CD14-positive monocyte (primary cell): ENCODE results near the gene IER5L. TPM values are rescaled to one million over a fixed set of nuclear protein-coding genes. Genes with fewer than 3 reads are reported as not detected.

Experiments
- DNase-seq, 3 donors: peaks; one replicate each; pipeline ENCODE4 v3.0.0-alpha.2; 2011 to 2022
- H2AFZ ChIP-seq: 2 replicates; pipeline ENCODE4 v1.6.0; 2012; ENCODE audit warnings: mild to moderate bottlenecking, low read depth, low read length, inconsistent platforms; ENCODE audit not compliant: insufficient read depth, poor library complexity, severe bottlenecking
- H3K27ac ChIP-seq, 2 donors: 1 replicate in 1 of 2; 2 replicates in 1 of 2; pipeline ENCODE4 v1.5.1; 2012 to 2013; ENCODE audit warnings: low read length in 2 of 2, control low read depth in 1 of 2, inconsistent platforms in 1 of 2, low read depth in 1 of 2, mild to moderate bottlenecking in 1 of 2
- H3K27me3 ChIP-seq, 2 donors: one replicate each; pipeline versions ENCODE4 v1.6.0 to v1.6.1; 2011 to 2013; ENCODE audit warnings: low read length in 2 of 2; ENCODE audit not compliant: control insufficient read depth in 2 of 2, insufficient read depth in 2 of 2
- H3K36me3 ChIP-seq, 2 donors: replicated peaks in 1 of 2; 1 replicate in 1 of 2; 2 replicates in 1 of 2; pipeline versions ENCODE4 v1.5.1 to v1.6.1; 2012 to 2013; ENCODE audit warnings: low read length in 2 of 2, control low read depth in 1 of 2, inconsistent platforms in 1 of 2, mild to moderate bottlenecking in 1 of 2; ENCODE audit not compliant: insufficient read depth in 2 of 2, control insufficient read depth in 1 of 2
- H3K4me1 ChIP-seq, 2 donors: 1 replicate in 1 of 2; 2 replicates in 1 of 2; pipeline versions ENCODE4 v1.5.1 to v1.6.1; 2012 to 2013; ENCODE audit warnings: low read length in 2 of 2, control low read depth in 1 of 2, inconsistent platforms in 1 of 2, mild to moderate bottlenecking in 1 of 2, moderate library complexity in 1 of 2; ENCODE audit not compliant: insufficient read depth in 2 of 2, control insufficient read depth in 1 of 2
- H3K4me2 ChIP-seq: replicated peaks from 2 replicates; pipeline ENCODE3; 2012; ENCODE audit warnings: low read length, moderate library complexity, mild to moderate bottlenecking; ENCODE audit not compliant: poor library complexity, severe bottlenecking; ENCODE audit errors: extremely low read depth
- H3K4me3 ChIP-seq, 3 experiments: fragments of 200-600 bp in 1 of 3; sonication (generic) in 1 of 3; replicated peaks in 1 of 3; 1 replicate in 2 of 3; 2 replicates in 1 of 3; pipeline ENCODE4 v1.5.1; 2011 to 2013; ENCODE audit warnings: low read length in 3 of 3, mild to moderate bottlenecking in 3 of 3, control low read depth in 2 of 3, low read depth in 2 of 3, inconsistent platforms in 1 of 3, moderate library complexity in 1 of 3
- H3K79me2 ChIP-seq: 2 replicates; pipeline ENCODE4 v1.6.0; 2012; ENCODE audit warnings: mild to moderate bottlenecking, control low read depth, inconsistent platforms, low read length, moderate library complexity; ENCODE audit not compliant: insufficient read depth
- H3K9ac ChIP-seq: 2 replicates; pipeline ENCODE4 v1.6.0; 2017; ENCODE audit warnings: low read length, mild to moderate bottlenecking; ENCODE audit not compliant: insufficient read depth, poor library complexity, severe bottlenecking
- H3K9me3 ChIP-seq, 2 donors: replicated peaks in 1 of 2; 1 replicate in 1 of 2; 2 replicates in 1 of 2; pipeline versions ENCODE4 v1.5.1 to v1.6.1; 2012 to 2013; ENCODE audit warnings: low read length in 2 of 2, control low read depth in 1 of 2; ENCODE audit not compliant: control insufficient read depth in 1 of 2, insufficient read depth in 1 of 2
- H4K20me1 ChIP-seq: 2 replicates; pipeline ENCODE4 v1.6.0; 2012; ENCODE audit warnings: mild to moderate bottlenecking, low read length, control low read depth, moderate library complexity; ENCODE audit not compliant: insufficient read depth
- H3K27ac Mint-ChIP-seq, 7 donors: one replicate each; pipeline ENCODE4 v1.8.0; 2020; ENCODE audit warnings: mild to moderate bottlenecking in 7 of 7, mixed read lengths in 7 of 7, moderate library complexity in 6 of 7, inconsistent platforms in 2 of 7
- H3K27me3 Mint-ChIP-seq, 3 donors: one replicate each; pipeline ENCODE4 v1.8.0; 2021 to 2022; ENCODE audit warnings: low read depth in 3 of 3, mild to moderate bottlenecking in 3 of 3, mixed read lengths in 3 of 3, moderate library complexity in 3 of 3, inconsistent platforms in 1 of 3
- H3K36me3 Mint-ChIP-seq, 2 donors: one replicate each; pipeline ENCODE4 v1.8.0; 2020; ENCODE audit warnings: mixed read lengths in 2 of 2, inconsistent platforms in 1 of 2, mild to moderate bottlenecking in 1 of 2
- H3K4me1 Mint-ChIP-seq: one replicate; pipeline ENCODE4 v1.8.0; 2020; ENCODE audit warnings: mild to moderate bottlenecking, mixed read lengths
- H3K4me3 Mint-ChIP-seq, 2 donors: one replicate each; pipeline ENCODE4 v1.8.0; 2020; ENCODE audit warnings: mild to moderate bottlenecking in 2 of 2, mixed read lengths in 2 of 2, moderate library complexity in 1 of 2
- H3K9me3 Mint-ChIP-seq, 7 donors: one replicate each; pipeline ENCODE4 v1.8.0; 2020 to 2022; ENCODE audit warnings: mixed read lengths in 7 of 7, mild to moderate bottlenecking in 6 of 7, moderate library complexity in 6 of 7, inconsistent platforms in 2 of 7
- CTCF ChIP-seq: fragments of 200-600 bp; IDR thresholded peaks from one replicate; pipeline ENCODE4 v1.8.0; 2022; ENCODE audit warnings: antibody characterized with exemption, mild to moderate bottlenecking
- WGBS: methylation state at CpG from one replicate; pipeline ENCODE4 v1.1.5; 2013; ENCODE audit warnings: missing lambda C conversion rate; ENCODE audit not compliant: insufficient coverage; 5-methylcytosine and 5-hydroxymethylcytosine counted together
- intact Hi-C, 2 donors: fragments of 100-400 bp; cut with micrococcal nuclease; formaldehyde crosslinking; loops; one replicate each; pipeline versions ENCODE4 v1.15.0 to v1.15.1; 2023
- polyA plus RNA-seq, 3 donors: library from polyadenylated mRNA; depleted of rRNA in 1 of 3; unstranded in 2 of 3; stranded (reverse) in 1 of 3; fragments of 300-500 nt in 2 of 3; fragments of >200 nt in 1 of 3; fragmentation: Illumina TruSeq in 2 of 3; gene quantifications; 1 replicate in 2 of 3; 2 replicates in 1 of 3; pipeline ENCODE4 v1.2.3, GENCODE V29; 2012 to 2021

The IER5L gene
- polyA plus RNA-seq, 3 donors = 0.36 to 15.5 (median 0.79) TPM

GRCh38 chr9:129166623-129167557 lies 11.2 kb downstream of the IER5L start:
- peaks cover 64% of the 10 kb centered on the region for H3K4me1 Mint-ChIP-seq
- peak overlapping the region; percentile 65 to 91 (median 80) for H3K27ac Mint-ChIP-seq

More at GRCh38 chr9:129166623-129167557, 11.2 kb downstream of the IER5L start:
- intact Hi-C loops = loop anchor here in 1 of 2 donors (10.0 kb wide), 1 partner anchor 128 kb away; no protein-coding TSS in a partner anchor
- Mint-ChIP-seq H3K36me3 (no peaks in the 10 kb centered on the region), H3K9me3 (peaks cover 0 to 4% (median 0%) of the 10 kb centered on the region in 7 donors), H3K27me3 (peaks cover 0 to 2% (median 1%) of the 10 kb centered on the region in 3 donors), H3K4me3 (peak overlapping the region; percentile 73 to 83)
- peak overlapping the region; percentile 81 for H2AFZ ChIP-seq
- H3K27ac ChIP-seq = peak overlapping the region; percentile 42 to 70
- H3K9ac ChIP-seq = no peak overlapping the region
- no peaks in the 10 kb centered on the region for H3K27me3 ChIP-seq
- H4K20me1 ChIP-seq = no peaks in the 10 kb centered on the region
- H3K79me2 ChIP-seq = no peaks in the 10 kb centered on the region
- no peaks in the 10 kb centered on the region for H3K9me3 ChIP-seq
- peak overlapping the region; percentile 73 for H3K4me2 ChIP-seq
- H3K36me3 ChIP-seq = no peaks in the 10 kb centered on the region
- WGBS = 30% methylated on average over 11 of the region's 18 CpGs
- no peak for TF ChIP-seq CTCF
- peak overlapping the region; percentile 19 to 70 (median 22) for H3K4me3 ChIP-seq
- peak; percentile 65 to 78 (median 75) for DNase-seq
- H3K4me1 ChIP-seq = peaks cover 58 to 69% of the 10 kb centered on the region in 2 donors
